Activated T-helper 9 cell treated with anti-CD3 and anti-CD28 coated beads, Interleukin-2, amount 50 U/mL, for 16 hours (primary cell): ENCODE data around the gene PRDM16.

Experiments used
- DNase-seq: peaks from one replicate; pipeline ENCODE4 v3.0.0-alpha.2; 2020; ENCODE audit warnings: low read depth

The PRDM16 gene

DNA sequence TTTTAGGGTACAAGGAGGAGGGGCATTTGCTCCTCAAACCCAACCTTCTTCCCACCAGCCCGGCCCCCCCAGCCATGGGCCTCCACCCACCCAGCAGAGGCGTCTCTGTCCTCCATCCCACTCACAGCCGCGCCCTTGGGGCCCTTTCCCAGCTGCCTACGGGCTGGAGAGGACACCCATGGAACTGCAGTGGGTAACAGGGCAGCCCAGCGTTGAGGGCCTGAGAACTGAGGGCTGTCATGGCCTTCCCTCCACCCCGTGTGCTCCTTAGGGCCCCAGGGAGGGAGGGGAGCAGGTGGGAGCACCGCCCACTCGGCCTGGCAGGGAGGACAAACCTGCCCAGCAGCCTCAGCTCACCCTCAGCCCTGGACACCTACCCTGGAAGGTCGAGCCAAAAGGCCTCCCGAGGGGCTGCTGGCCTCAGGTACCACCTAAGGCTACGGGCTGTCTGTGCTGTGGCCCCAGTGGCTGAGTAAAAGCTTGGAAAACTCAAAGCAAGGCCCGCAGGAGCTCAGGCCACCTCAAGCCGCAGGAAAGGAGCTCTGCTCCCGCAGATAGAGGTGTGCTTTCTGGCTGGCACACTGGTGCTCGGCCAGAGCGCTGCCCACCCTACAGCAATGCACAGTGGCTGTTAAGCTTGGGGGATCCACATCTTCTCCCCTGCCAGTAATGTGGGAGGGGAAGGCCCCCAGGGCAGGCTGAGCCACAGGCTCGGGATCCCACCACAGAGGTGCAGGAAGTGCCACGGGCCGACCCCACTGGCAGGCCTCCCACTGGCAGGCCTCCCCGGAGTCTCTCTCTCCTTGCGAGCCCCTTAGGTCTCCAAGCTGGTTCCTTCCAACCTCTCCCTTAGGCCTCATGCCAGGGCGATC lies 383.2 kb downstream of the PRDM16 start:
- DNase-seq, result no peak

DNA sequence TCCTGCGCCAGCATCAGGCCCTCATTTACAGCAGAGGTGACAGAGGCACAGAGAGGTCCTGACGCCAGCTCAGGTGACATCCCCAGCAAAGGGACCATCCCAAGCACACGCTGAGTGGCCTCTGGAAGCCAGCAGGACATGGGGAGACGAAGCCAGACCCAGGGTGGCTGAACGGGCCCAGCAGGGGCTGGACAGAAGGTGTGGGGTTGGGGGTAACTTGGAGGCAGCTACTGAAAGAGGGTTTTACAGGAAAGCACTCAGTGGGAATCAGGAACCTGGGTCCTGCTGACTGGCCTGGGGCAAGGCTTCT lies 383.8 kb downstream of the PRDM16 start:
- no peak for DNase-seq

GRCh38 chr1:3453203-3453761 lies 384.3 kb downstream of the PRDM16 start:
- DNase-seq, result peak; percentile 59

GRCh38 chr1:3453891-3454810 lies 385.1 kb downstream of the PRDM16 start, which contains the start of gene ARHGEF16:
Gene ARHGEF16, plus strand, starts transcription at chr1:3454665. Its CDS starts 8,420 bp downstream, at chr1:3463085.
- no peak for DNase-seq

- no peak for DNase-seq
Measured at GRCh38 chr1:3454811-3455618, 386.0 kb downstream of the PRDM16 start.

DNA sequence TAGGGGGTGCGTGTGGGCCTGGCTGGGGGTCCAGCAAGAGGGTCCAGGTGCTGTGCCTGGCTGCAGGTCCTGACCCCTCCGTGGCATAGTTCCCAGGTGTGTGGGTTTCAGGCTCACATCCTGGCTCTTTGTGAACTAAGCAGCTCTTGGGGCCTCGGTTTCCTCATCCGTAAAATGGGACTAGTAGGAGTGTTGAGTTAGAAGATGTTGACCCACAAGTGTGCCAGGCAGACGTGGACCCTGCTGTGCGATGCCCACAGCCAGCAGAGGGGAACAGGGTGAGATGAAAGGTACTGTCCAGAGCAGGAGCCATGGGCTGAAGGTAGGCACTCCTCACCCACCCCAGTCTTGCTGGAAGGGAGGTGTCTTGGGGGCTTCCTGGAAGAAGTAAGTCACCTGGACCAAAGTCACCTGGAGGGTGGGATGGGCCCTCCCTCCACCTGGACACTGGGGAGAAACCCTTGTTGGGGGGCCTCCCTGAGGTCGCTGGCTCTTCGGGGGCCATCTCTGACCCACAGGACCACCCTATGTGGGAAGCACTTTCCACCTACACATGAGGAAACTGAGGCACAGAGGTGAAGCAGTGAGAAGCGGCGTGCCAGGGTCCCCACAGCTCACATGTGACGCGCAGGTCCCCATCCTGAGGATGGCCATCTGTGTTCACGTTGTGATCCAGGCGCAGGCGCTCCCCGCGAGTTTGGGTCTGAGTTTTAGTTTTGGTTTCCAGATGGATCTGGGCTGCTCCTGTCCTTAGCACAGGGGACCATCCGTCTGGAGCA lies 386.9 kb downstream of the PRDM16 start:
- no peak for DNase-seq

- DNase-seq, result no peak
Measured at GRCh38 chr1:3456449-3456963, 387.5 kb downstream of the PRDM16 start.

- DNase-seq, result no peak
Measured at GRCh38 chr1:3456964-3457909, 388.2 kb downstream of the PRDM16 start.

- no peak for DNase-seq
Measured at GRCh38 chr1:3457910-3458883, 389.2 kb downstream of the PRDM16 start.

DNA sequence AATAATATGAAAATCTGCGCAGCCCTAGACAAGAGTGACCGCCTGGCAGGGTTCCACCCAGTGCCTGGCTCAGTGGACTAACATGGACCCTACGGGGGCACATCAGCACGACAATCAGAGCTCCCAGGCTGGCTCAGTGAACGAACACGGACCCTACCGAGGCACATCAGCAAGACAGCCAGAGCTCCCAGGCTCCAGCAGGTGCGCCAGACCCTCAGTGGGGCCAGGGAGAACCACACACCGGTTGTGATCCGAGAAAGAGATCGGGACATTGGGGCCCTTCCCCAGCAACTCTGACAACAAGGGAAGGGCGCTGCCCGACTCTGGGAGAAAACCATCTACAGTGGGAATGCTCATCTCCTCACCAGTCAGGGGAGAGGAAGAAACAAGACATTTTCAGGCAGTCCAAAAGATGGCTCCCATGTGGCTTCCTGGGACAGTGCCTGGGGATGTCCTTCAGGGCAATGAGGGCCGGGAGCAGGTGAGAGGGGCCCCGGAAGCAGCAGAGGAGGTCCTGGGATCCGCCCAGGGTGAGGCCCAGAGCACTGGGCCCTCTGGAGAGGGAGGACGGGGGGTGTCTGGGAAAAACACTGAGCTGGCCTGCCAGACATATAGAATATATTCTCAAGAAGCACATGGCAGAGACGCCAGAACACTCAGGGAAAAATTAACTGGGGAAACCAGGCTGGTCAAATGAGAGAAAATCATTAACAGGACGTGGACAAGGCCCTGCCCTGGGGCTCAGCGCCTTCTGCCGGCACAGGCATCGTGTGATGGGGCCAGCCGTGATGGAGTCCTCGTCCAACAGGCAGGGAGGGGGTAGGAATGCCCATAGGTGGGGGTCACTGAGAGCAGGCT lies 390.3 kb downstream of the PRDM16 start:
- no peak for DNase-seq

DNA sequence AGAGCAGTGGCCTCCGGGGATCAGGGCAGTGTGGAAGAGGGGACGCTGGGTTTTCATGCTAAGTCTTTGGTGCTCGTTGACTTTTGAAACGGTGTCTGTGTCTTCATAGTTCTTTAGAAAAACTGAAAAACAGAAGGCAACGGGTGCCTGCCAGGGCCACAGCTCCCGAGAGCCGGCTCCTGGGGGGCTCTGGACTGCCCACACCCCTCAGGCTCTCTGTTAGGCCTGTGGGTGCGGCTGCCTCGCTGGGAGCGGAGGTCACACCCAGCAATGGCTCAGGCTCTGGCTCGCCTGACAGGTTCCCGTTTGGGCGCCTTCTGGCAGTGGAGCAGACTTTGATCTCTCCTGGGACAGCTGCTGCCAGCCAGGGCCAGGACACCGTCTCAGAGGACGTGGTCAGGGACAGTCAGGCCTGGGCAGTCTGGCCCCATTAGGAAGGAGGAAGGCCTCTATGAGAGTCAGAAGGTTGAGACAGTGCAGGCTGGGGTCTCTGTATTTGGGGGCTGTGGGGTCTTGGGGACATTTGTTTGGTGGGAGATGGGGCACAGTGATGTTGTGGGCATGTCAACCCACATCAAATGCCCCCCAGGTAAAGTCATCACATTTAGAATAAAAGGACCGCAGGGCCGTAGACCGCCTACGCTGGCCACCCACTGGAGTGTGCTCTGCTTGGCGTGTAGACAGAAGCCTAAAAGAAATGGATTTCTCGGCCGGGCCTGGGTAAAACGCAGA lies 391.1 kb downstream of the PRDM16 start:
- no peak for DNase-seq

DNA sequence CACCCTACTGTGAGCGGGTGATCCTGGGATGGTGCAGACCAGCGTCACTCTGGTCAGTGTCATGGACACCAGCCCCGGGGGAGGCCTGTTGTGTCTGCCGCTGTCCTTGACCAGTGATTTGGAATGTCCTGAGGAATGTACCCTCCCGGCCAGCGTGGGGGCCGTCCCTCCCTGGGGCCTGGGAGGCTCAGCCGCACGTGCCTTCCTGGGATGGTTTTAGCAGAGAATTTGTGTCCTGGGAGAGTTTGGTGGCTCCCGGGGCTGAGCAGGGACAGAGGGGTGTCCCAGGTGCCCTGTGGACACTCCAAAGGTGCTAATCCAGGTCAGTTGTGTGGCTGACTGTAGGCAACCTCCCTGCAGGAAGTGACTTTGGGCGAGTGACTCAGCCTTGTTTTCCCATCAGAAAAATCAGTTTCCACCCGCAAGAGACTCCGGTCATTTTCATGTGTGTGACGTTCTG lies 391.7 kb downstream of the PRDM16 start:
- DNase-seq, result no peak

DNA sequence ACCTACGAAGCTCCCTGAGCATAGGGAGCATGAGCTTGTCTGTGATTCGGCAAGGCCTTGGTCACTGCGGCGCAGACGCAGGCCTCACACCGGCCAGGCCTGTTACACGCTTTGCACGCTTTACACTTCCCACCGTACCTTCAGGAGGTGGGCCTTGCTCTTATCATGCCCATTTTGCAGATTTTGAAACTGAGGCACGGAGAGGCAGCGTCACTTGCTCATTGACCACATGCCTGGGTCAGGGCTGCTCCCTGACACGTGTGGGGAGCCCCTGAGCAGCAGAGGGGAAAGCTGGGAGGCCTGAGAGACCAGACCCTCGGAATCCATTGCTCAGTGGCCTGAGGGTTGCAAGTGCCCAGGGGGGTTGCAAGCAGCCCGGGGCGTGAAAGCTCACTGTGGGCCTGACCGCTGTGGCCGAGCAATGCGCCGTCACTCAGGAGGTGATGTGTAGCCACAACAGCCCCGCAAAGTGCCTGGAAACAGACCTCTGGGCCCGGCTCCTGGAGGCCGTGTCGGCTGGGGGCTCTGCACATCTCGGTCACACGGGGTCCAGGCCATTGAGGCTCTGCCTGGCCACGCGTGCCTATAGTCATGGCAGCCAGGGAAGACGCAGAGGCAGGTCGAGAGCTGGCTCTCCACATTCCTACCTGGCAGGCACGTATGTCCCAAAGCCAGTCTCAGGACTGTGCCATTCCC lies 392.4 kb downstream of the PRDM16 start:
- no peak for DNase-seq

DNA sequence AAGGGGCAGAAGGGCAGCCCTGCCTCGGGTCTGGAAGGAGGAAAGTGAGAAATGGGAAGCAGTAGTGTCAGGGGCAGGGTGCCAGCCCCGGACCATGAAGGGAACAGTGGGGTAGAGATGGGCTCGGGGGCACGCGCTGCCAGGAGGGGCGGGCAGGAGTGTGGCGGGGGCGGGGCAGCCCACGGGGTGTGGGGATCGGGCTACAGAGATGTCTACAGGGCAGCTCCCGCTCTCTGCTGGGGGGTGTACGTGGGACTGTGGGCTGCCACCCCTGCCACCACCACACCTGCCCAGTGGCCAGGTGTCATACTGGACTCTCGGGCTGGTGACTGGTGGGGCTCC lies 392.9 kb downstream of the PRDM16 start:
- DNase-seq, result no peak

- DNase-seq, result no peak
Measured at GRCh38 chr1:3462356-3463012, 393.5 kb downstream of the PRDM16 start.

DNA sequence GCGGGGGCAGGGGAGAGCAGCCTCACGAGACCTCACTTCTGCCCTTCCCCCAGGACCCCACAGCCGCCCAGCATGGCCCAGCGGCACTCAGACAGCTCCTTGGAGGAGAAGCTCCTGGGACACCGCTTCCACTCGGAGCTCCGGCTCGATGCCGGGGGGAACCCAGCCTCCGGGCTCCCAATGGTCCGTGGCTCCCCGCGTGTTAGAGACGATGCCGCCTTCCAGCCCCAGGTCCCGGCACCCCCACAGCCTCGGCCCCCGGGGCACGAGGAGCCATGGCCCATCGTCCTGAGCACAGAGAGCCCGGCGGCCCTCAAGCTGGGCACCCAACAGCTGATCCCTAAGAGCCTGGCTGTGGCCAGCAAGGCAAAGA lies 394.0 kb downstream of the PRDM16 start:
- DNase-seq, result no peak
